HG03521 (cell line): ENCODE data around the gene SNAPC4.
"Not testable (repeated sequence)": the region's sequence is repeated elsewhere in the genome, so short reads cannot be mapped to it uniquely, and the experiment has no call there.

Experiments used
- ATAC-seq: cut with Tn5 transposase; IDR thresholded peaks from one replicate; pipeline ENCODE4 v1.9.1; 2021; ENCODE audit warnings: mild to moderate bottlenecking, moderate library complexity; ENCODE audit not compliant: unreplicated experiment

The SNAPC4 gene

DNA sequence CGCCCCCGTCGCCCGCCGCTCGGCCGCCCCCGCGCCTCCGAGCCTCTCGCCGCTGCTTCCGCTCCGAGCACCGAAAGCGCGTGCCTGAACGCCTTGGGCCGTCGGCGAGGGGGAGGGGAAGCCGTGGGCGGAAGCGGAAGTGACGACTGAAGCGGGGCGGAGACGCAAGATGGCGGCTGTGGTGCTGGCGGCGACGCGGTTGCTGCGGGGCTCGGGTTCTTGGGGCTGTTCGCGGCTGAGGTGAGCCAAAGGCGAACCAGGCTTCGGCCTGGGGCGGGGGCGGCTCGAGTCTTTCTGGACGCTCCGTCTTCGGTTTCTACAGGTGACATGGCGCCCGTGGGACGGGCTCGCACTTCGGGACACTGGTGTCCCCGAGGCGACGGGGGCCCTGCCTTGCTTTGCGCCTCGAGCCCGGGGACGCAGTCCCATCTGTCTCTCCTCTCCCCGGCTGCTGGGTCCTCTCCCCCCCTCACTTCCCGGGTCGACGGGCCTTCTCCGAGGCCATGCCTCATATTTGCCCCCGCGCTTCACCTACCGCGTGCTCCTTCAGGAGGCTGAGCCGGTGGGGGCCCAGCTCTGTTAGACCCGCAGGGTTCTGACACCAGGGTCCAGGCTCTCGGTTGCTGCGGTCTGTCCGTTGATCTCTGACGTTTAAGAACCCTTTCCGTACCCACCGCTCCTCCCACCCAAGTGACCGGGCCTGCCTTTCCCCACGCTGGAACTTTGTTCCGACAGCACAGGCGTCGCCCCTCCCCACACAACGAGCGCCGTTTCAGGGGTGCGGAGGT is 10.7 kb upstream of the SNAPC4 start, which contains the start of the genes ENTR1 and PMPCA:
Gene ENTR1, minus strand, starts transcription at position 115 of the 788 bp plus-strand sequence. CDS start 217 bp downstream, outside the sequence.
Gene PMPCA, plus strand, starts transcription at position 159 of the 788 bp plus-strand sequence. Its CDS starts 11 bp downstream, at position 170.
- peak; percentile 79 for ATAC-seq

DNA sequence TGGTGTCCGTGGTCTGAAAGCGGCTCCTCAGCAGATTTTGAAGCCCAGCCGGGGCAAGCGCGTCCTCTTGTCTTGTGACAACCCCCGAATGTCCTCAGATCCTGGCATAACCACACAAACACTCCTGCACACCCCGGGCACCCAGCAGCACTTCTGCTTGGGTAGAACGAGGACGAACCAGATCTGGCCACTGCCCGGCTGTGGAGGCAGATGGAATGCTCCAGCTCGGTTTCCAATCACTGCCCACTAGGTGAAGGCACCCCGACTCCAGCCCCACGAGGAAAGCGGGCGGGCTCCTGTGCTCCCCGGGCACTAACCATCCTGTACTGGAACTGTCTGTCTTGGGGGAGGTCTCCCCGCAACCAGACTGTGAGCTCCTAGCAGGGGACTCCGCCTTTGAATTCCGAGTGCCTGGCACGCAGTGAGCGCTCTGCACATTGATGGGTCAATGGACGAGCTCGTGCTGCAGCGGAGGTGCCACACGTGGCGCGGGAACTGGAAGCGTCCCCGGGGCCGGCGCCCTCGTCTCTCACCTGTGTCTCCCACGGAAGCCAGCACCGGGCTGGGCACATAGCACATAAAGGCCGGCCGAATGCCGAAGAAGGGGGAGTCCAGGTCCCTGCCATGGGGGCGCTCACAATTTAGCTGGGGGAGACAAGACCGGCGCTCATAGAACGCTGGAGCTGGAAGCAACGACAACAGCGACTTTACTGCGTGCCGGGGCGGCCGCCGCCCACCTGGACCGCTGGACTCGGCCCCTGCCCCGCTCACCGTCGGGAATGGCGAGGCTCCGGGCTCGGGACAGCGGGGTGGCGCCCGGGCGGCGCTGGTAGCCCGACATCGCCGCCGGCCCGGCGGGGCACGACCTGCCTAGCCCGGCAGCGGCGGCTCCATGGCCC is 9.8 kb upstream of the SNAPC4 start:
- ATAC-seq, result peak; percentile 19

DNA sequence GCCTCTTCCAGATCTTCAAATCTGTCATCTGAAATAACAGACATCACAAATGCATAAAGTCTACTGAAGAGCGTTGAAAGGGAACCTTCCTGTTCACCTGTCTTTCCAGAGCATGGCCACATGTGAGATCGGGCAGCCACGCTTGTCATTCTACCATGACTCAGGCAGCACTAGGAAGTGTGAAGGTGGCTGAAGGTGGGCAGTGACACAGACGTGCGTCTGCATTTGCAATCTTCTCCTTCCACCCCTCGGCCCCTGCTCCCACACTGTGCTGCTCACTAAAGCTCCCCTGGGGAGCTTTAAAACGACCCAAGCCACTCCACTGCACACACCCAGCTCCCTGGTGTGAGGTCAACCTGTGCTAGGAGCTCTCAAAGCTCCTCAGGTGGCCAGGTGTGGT is 7.9 kb upstream of the SNAPC4 start:
- no peak for ATAC-seq

DNA sequence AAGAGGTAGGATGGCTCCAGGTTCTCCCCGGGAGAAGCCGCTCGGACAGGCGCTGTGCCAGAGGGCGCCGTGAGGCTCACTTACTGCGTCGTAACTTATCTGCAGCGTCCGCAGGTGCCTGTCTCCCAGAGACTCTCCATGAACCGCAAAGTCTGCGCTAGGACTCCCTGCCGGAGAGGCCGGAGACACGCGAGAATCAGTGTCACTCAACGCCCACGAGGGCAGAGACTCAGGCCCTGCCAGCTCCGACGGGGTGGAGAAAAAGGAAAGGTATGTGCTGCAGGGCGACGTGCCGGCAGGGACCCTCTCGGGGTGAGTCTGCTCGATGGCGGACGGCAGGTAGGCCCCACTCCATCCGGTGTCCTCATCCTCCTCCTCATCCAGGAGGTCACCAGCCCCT is 7.1 kb upstream of the SNAPC4 start:
- not testable (repeated sequence) for ATAC-seq

DNA sequence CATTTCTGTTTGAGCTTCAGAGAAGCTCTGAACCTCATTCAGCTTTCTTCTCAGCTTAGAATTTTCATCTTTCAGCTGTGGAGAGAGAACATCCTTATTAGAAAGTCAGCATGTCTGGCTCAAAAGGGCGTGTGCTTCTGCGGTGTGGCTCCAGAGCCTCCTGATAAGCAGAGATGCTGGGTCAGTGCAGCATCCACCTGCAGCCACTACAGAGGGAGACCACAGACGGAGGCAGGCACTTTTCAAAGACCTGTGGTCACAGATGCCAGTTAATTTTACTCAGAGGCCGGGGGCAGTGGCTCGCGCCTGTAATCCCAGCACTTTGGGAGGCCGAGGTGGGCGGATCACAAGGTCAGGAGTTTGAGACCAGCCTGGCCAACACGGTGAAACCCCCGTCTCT is 5.9 kb upstream of the SNAPC4 start:
- not testable (repeated sequence) for ATAC-seq

DNA sequence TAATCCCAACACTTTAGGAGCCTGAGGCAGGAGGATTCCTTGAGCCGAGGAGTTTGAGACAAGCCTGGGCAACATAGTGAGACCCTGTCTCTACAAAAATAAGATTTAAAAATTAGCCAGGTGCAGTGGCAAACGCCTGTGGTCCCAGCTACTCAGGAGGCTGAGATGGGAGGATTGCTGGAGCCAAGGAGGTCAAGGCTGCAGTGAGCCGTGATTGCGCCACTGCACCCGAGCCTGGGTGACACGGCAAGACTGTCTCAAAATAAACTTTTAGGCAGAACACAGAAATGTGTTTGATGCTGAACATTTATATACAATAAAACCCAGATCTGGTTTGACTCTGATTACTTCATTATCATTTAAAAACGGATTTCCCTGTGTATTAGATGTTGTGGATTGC is 5.5 kb upstream of the SNAPC4 start:
- ATAC-seq, result no peak

DNA sequence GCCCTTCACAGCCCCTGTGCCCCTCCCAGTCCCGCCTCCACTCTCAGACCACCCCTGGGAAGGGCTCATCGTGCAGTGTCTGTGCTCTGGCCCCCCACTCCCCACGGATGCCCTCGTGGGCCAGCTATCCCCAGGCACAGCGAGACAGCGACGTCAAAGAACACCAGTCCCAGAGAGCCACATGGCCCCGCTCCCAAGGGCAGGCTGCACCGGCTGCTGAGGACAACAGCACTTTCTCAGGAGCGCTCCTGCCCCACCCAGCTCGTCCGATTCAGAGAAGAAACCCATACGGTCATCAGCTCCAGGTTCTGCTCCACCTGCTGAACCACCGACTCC is 4.8 kb upstream of the SNAPC4 start:
- no peak for ATAC-seq

DNA sequence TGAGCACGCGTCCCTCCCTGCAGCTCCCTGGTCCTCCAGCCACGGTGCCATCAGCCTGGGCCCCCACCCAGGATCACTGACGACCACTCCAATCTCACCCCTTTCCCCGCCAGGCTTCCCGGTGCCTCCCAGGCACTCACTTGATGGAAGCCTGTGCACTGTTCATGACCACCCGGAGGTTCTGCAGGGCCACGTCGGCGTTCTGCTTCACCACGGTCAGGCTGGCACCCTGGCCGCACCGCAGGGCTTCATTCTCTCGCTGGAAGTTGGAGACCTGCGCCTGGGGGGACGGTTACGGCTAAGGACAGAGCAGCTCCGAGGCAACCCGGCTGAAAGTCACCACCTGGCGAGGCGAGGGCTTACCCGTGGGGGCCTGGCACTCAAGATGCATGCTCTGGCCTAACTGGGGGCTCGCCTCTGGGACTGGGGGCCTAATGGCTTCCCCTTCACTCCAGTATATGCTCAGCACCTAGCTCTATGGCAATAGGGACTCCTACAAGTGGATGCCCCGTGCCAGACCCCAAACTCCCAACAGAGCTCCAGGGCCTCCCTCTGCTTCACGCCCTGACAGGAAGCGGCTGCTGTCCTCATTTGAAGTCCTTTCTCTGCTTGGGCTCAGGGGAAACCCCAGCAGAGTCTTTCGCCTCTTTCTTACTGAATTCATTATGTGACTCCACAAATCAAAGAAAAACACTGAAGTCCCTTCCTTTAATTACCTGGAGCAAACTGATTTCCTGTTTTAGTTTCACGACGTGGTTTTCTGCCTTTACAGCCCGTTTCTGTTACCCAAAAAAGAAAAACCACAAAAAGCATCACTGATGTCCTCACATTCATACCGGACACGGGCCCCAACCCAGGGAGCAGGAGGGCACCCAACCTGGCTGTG is 4.2 kb upstream of the SNAPC4 start:
- no peak for ATAC-seq

DNA sequence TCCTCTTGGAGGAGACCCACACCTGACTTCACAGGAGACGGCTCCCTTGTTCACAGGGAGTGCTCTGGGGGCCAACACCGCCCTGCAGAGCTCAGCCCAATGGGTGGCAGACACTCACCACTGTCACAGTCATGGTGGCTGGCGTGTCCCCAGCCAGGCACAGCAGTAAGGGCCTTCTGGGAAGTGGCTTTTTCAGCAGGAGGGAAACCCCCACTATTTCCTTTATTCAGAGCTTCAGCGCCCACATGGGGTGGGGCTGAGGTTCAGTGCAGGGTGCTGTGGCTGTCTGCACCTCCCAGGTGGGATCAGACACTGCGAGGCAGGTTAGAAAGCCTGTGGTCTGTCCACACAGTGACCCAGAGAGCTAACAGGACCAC is 3.6 kb upstream of the SNAPC4 start:
- ATAC-seq, result no peak

DNA sequence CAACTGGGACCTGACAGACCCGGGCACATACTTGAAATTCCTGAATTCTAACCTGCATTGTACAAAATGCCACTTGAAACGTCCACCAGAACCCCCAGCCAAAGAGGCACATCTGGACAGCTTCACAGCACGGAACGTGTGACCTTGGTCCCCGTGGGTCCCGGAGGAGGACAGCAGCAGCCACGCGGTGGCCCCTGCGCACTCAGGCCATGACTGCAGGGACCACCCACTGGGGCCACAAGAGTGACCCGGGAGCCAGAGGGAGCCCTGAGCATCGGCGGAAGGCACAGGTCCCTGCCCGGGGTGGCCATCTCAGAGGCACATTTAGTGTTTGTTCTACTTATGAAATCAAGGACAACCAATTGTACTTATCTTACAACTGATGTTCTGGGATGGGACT is 2.1 kb upstream of the SNAPC4 start:
- no peak for ATAC-seq

DNA sequence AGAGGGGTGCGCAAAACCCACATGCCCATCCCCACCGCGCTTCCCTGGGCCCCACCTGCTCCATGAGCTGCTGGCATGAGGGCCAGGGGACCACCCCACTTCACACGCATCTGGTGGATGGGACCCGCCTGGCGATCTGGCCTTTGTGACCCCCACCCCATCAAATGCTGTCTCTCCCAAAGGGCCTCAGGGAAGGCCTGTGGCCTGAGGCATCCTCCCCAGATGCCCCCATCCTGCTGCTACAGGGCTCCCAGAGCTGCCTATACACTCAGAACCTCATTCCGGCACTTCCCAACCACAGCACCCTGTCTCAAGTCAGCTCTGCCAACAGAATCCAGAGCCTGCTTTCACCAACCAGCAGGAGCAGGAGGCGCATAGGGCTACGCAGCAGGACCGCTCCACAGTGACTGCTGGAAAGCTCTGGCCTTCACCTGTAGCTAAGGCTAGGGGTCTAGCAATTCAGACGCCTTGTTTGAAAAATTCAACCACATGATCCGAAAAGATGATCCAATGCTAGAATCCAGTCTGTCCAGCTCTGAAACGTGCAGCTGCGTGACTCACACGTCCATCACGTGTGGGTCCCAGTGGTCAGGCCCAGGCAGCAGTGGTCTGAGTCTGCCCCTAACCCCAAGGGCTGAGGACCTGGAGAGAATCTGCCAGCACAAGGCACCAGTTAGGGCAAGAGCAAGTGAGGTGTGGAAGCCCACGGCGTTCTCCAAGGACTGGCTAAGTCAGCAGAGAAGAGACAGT is 1.4 kb upstream of the SNAPC4 start:
- ATAC-seq, result no peak

DNA sequence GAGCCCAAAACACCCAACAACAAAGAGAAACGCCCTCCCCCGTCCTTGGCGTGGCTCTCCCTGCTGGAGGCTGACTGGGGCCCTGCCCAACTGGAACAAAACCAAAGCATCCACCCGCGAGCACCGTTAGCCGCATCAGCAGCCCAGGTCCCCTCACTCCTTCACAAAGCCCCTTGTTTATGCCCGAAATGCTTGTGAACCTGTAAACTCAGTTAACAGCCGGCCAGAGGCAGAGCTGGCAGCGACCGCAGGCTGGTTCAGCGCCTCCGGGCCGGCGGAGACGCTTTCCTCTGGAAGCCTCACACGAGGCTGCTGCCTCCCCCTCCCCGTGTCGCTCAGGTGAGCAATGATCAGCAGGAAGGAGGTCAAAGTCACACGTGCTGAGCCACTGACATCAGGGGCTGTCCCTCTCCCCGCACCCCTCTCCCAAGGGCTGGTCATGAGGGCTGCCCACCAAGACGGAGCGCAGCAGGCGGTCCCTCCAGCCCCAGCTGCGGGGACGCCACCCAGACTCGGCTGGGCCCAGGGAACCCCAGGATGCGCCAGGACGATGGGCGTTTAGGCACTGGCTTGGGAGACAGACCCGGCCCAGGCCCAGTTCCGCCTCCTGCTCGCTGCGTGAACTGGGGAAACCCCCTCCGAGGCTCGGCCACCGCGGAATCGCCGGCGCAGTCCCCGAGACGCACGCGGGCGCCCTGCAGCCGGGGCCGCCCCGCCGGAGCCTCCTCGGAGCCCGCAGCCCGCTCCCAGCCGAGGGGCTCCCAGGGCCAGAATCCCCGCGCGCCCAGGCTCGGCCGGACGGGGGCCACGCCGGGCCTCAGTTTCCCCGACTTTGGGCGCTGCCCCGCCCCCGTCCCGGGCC is 563 bp downstream of the SNAPC4 start:
- ATAC-seq, result peak; percentile 20

DNA sequence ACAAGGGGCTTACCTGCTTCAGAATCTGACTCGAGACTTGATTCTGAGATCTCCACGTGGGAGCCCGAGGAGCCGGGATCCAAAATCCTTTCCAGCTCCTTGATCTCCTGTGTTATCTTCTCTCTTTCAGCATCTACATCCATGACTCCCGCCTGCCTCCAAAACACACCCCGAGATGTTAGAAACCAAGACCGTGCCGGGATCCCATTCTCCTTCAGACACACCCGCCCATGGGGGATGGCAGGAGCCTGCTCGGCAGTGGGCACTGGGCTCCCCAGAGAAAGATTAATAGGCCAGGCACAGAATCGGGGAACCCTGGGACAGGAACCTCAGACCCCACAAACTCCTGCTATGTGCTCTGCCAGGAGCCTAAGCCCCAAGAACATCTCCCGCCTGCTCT is 1.7 kb downstream of the SNAPC4 start:
- no peak for ATAC-seq

DNA sequence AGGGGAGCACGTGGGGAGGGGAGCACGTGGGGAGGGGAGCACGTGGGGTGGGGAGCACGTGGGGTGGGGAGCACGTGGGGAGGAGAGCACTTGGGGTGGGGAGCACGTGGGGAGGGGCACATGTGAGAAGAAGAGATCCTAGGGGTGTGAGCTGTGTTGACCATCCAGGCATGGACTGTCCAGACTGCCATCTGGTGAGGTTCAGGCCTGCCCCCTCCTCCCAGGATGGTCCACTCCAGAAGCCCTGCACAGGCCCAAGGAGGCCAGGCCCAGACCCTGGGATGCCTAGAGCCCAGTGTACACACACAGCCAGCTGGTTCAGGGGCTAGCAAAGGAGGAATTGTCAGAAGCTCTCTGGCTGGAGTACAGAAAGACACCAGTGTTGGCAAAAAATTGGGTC is 2.3 kb downstream of the SNAPC4 start:
- ATAC-seq, result no peak

DNA sequence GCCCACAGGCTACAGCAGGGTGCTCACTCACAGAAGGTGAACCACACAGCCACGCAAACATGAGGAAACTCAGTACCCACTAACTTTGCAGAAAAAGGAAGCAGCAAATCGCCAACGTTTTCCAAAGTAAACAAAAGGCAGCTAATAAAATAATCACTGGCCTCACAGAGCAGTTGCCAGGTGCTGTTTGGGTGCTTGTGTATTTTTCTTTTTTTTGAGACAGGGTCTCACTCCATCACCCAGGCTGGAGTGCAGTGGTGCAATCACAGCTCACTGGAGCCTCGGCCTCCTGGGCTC is 3.8 kb downstream of the SNAPC4 start:
- ATAC-seq, result no peak

DNA sequence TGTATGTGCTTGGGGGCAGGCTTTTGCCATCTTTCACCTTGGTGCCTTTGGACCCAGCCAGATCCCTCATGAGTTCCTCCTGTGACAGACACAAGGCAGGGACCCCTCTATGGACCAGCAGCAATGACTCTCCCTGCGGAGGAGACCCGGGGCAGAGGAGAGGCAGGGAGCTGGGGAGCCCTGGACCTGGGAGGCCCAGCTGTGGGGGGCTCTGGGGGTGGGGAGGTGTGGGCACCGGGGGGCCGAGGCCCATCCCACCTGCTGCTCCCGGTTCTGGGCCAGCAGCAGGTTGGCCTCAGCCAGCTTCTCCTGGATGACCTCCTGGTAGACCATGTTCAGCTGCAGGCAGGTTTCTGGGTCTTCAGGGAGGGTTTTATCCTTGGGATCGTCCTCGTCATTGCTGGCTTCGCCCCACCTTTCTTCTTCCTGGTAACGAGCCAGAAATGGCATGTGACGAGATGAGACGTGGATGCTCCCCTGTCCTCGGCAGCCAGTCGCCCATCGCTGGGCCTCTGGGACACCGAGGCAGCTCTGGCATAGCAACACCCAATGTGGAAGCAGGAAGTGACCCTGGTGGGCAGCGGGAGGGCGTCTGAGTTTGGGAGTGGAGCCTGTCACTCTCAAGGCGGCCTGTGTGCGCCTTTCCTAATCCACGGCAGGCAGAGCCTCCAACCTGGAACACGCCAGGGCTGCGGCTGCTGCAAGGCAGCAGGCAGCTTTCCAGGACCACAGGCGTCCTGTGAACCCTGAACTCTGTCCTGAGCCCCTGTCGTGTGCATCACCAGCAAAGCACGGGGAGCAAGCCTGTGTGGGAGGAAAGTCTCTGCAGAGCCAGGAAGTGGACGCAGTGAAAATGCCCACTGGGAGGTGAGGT is 4.4 kb downstream of the SNAPC4 start:
- no peak for ATAC-seq

DNA sequence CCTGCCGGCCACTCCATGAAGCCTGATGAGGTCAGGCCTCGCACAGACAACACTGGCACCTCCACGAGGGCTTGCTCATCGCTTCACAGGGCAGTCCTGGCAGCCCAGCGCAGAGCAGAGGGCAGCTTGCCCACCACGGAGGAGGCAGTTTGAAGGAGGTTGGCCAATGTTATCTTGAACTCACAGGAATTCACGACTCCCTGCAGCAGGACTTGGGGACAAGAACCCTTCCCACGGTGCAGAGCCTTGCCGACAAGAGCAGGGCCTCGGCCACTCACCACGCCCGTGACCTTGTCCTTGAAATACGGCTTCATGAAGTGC is 5.0 kb downstream of the SNAPC4 start:
- no peak for ATAC-seq

DNA sequence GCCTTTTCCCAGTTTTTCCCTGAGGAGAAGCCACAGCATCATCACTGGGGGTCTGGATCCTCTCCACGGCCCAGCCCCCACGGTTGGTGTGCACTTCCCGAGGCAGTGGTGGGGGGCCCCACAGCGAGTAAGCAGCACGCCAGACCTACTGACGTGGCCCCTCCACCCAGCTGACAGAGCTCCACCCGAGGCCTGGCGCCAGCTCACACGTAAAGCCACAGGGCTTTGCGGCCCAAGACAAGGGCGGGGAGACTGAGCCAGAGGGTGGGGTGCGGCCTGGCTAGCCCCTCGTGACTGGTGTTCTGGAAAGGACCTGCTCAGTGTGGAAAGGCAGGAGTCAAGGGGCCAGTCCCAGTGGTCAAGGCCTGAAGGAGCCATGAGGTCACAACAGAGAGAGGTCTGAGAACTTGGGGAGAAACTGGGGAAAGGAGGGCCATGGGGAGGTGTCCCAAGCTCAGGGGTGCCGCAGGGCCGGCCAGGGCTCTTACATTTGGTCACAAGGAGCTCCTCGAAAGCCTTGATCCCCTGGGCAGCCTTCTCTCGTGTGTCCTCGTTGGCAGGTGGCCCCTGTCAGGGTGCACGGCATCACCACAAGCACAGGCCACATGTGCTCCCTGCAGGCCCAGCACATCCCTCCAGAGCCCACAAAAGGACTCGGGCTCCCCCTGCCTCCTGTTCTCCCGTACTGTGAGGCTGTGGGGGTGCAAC is 5.5 kb downstream of the SNAPC4 start:
- no peak for ATAC-seq
